ENCODE data around the gene BRINP2. TPM values are rescaled to one million over a fixed set of nuclear protein-coding genes. Genes with fewer than 3 reads are reported as not detected.

Gene BRINP2
- total and polyA plus RNA-seq, 4 donors: not detected

GRCh38 chr1:177286396-177286795 is 115.6 kb downstream of the BRINP2 start:
- no peak for ATAC-seq (ENCODE audit: low FRiP score)
- no peaks in the 10 kb centered on the region for H3K9me3 ChIP-seq (ENCODE audit: control insufficient read depth, low read length)
- no peaks in the 10 kb centered on the region for H3K4me1 ChIP-seq (ENCODE audit: control insufficient read depth in 1 of 2, insufficient read depth in 2 of 2, low read length in 2 of 2)
- no peaks in the 10 kb centered on the region for H3K27me3 ChIP-seq (ENCODE audit: control insufficient read depth in 1 of 2, insufficient read depth in 2 of 2, low read length in 1 of 2)
- H3K4me3 ChIP-seq (ENCODE audit: low read length in 2 of 2): no peak overlapping the region
- no peak overlapping the region for H3K27ac ChIP-seq (ENCODE audit: low read depth in 1 of 2, low read length in 2 of 2)
- DNase-seq: no peak
- intact Hi-C loops (cut with DNase I): no loop called here
- WGBS, 2 donors: 87 to 89% methylated on average over 3 of the region's 3 CpGs
- H3K36me3 ChIP-seq (ENCODE audit: control insufficient read depth in 1 of 2, insufficient read depth in 2 of 2, low read length in 1 of 2): no peaks in the 10 kb centered on the region

- Histone ChIP-seq H3K4me1 (ENCODE audit: control insufficient read depth in 1 of 2, insufficient read depth in 2 of 2, low read length in 2 of 2) (no peaks in the 10 kb centered on the region), H3K4me3 (ENCODE audit: low read length in 2 of 2) (no peak overlapping the region), H3K9me3 (ENCODE audit: control insufficient read depth, low read length) (no peaks in the 10 kb centered on the region), H3K27ac (ENCODE audit: low read depth in 1 of 2, low read length in 2 of 2) (no peak overlapping the region), H3K36me3 (ENCODE audit: control insufficient read depth in 1 of 2, insufficient read depth in 2 of 2, low read length in 1 of 2) (no peaks in the 10 kb centered on the region), H3K27me3 (ENCODE audit: control insufficient read depth in 1 of 2, insufficient read depth in 2 of 2, low read length in 1 of 2) (no peaks in the 10 kb centered on the region)
- ATAC-seq (ENCODE audit: low FRiP score): no peak
- intact Hi-C loops (cut with DNase I): no loop called here
- DNase-seq: no peak
Measured at GRCh38 chr1:177287270-177287669, 116.5 kb downstream of the BRINP2 start.

- no peak for ATAC-seq (ENCODE audit: low FRiP score)
- H3K27ac ChIP-seq (ENCODE audit: low read depth in 1 of 2, low read length in 2 of 2): no peak overlapping the region
- H3K4me3 ChIP-seq (ENCODE audit: low read length in 2 of 2): no peak overlapping the region
- no peak for DNase-seq
- intact Hi-C loops (cut with DNase I): no loop called here
- no peaks in the 10 kb centered on the region for H3K36me3 ChIP-seq (ENCODE audit: control insufficient read depth in 1 of 2, insufficient read depth in 2 of 2, low read length in 1 of 2)
- H3K27me3 ChIP-seq (ENCODE audit: control insufficient read depth in 1 of 2, insufficient read depth in 2 of 2, low read length in 1 of 2): no peaks in the 10 kb centered on the region
- 17 to 19% methylated on average over 2 of the region's 2 CpGs for WGBS, 2 donors
- no peaks in the 10 kb centered on the region for H3K4me1 ChIP-seq (ENCODE audit: control insufficient read depth in 1 of 2, insufficient read depth in 2 of 2, low read length in 2 of 2)
- no peaks in the 10 kb centered on the region for H3K9me3 ChIP-seq (ENCODE audit: control insufficient read depth, low read length)
Measured at GRCh38 chr1:177287994-177288393, 117.2 kb downstream of the BRINP2 start.

- no peaks in the 10 kb centered on the region for H3K9me3 ChIP-seq (ENCODE audit: control insufficient read depth, low read length)
- DNase-seq (no peak), ATAC-seq (ENCODE audit: low FRiP score) (no peak)
- H3K36me3 ChIP-seq (ENCODE audit: control insufficient read depth in 1 of 2, insufficient read depth in 2 of 2, low read length in 1 of 2): no peaks in the 10 kb centered on the region
- intact Hi-C loops (cut with DNase I): no loop called here
- no peak overlapping the region for H3K27ac ChIP-seq (ENCODE audit: low read depth in 1 of 2, low read length in 2 of 2)
- H3K4me3 ChIP-seq (ENCODE audit: low read length in 2 of 2): no peak overlapping the region
- 64 to 68% methylated on average over 2 of the region's 2 CpGs for WGBS, 2 donors
- no peaks in the 10 kb centered on the region for H3K4me1 ChIP-seq (ENCODE audit: control insufficient read depth in 1 of 2, insufficient read depth in 2 of 2, low read length in 2 of 2)
- no peaks in the 10 kb centered on the region for H3K27me3 ChIP-seq (ENCODE audit: control insufficient read depth in 1 of 2, insufficient read depth in 2 of 2, low read length in 1 of 2)
Measured at GRCh38 chr1:177289532-177289931, 118.8 kb downstream of the BRINP2 start.

- Histone ChIP-seq H3K4me3 (ENCODE audit: low read length in 2 of 2) (no peak overlapping the region), H3K27ac (ENCODE audit: low read depth in 1 of 2, low read length in 2 of 2) (no peak overlapping the region), H3K9me3 (ENCODE audit: control insufficient read depth, low read length) (no peaks in the 10 kb centered on the region), H3K27me3 (ENCODE audit: control insufficient read depth in 1 of 2, insufficient read depth in 2 of 2, low read length in 1 of 2) (no peaks in the 10 kb centered on the region), H3K36me3 (ENCODE audit: control insufficient read depth in 1 of 2, insufficient read depth in 2 of 2, low read length in 1 of 2) (no peaks in the 10 kb centered on the region), H3K4me1 (ENCODE audit: control insufficient read depth in 1 of 2, insufficient read depth in 2 of 2, low read length in 2 of 2) (no peaks in the 10 kb centered on the region)
- DNase-seq (no peak), ATAC-seq (ENCODE audit: low FRiP score) (no peak)
- 95% methylated on average over 1 of the region's 1 CpG for WGBS, 2 donors
- intact Hi-C loops (cut with DNase I): no loop called here
Measured at GRCh38 chr1:177300431-177300830, 129.7 kb downstream of the BRINP2 start.

- 3 to 4% methylated on average over 1 of the region's 1 CpG for WGBS, 2 donors
- H3K36me3 ChIP-seq (ENCODE audit: control insufficient read depth in 1 of 2, insufficient read depth in 2 of 2, low read length in 1 of 2): no peaks in the 10 kb centered on the region
- no peak overlapping the region for H3K4me3 ChIP-seq (ENCODE audit: low read length in 2 of 2)
- no peaks in the 10 kb centered on the region for H3K4me1 ChIP-seq (ENCODE audit: control insufficient read depth in 1 of 2, insufficient read depth in 2 of 2, low read length in 2 of 2)
- no peaks in the 10 kb centered on the region for H3K27me3 ChIP-seq (ENCODE audit: control insufficient read depth in 1 of 2, insufficient read depth in 2 of 2, low read length in 1 of 2)
- intact Hi-C loops (cut with DNase I): no loop called here
- DNase-seq: no peak
- no peak for ATAC-seq (ENCODE audit: low FRiP score)
- no peak overlapping the region for H3K27ac ChIP-seq (ENCODE audit: low read depth in 1 of 2, low read length in 2 of 2)
- no peaks in the 10 kb centered on the region for H3K9me3 ChIP-seq (ENCODE audit: control insufficient read depth, low read length)
Measured at GRCh38 chr1:177301425-177302124, 130.8 kb downstream of the BRINP2 start.

GRCh38 chr1:177302357-177303044 is 131.7 kb downstream of the BRINP2 start:
- 59 to 61% methylated on average over 7 of the region's 7 CpGs for WGBS, 2 donors
- H3K27me3 ChIP-seq (ENCODE audit: control insufficient read depth in 1 of 2, insufficient read depth in 2 of 2, low read length in 1 of 2): no peaks in the 10 kb centered on the region
- H3K27ac ChIP-seq (ENCODE audit: low read depth in 1 of 2, low read length in 2 of 2): no peak overlapping the region

GRCh38 chr1:177305040-177306018 is 134.6 kb downstream of the BRINP2 start:
- no peak for ATAC-seq (ENCODE audit: low FRiP score)
- Histone ChIP-seq H3K4me3 (ENCODE audit: low read length in 2 of 2) (no peak overlapping the region), H3K36me3 (ENCODE audit: control insufficient read depth in 1 of 2, insufficient read depth in 2 of 2, low read length in 1 of 2) (no peaks in the 10 kb centered on the region), H3K4me1 (ENCODE audit: control insufficient read depth in 1 of 2, insufficient read depth in 2 of 2, low read length in 2 of 2) (no peaks in the 10 kb centered on the region), H3K27me3 (ENCODE audit: control insufficient read depth in 1 of 2, insufficient read depth in 2 of 2, low read length in 1 of 2) (no peaks in the 10 kb centered on the region), H3K27ac (ENCODE audit: low read depth in 1 of 2, low read length in 2 of 2) (no peak overlapping the region), H3K9me3 (ENCODE audit: control insufficient read depth, low read length) (no peaks in the 10 kb centered on the region)
- DNase-seq: no peak
- intact Hi-C loops (cut with DNase I): no loop called here
- WGBS, 2 donors: 62 to 79% methylated on average over 11 of the region's 11 CpGs

More at GRCh38 chr1:177302357-177303044, 131.7 kb downstream of the BRINP2 start:
- Histone ChIP-seq H3K36me3 (ENCODE audit: control insufficient read depth in 1 of 2, insufficient read depth in 2 of 2, low read length in 1 of 2) (no peaks in the 10 kb centered on the region), H3K4me3 (ENCODE audit: low read length in 2 of 2) (no peak overlapping the region), H3K9me3 (ENCODE audit: control insufficient read depth, low read length) (no peaks in the 10 kb centered on the region), H3K4me1 (ENCODE audit: control insufficient read depth in 1 of 2, insufficient read depth in 2 of 2, low read length in 2 of 2) (no peaks in the 10 kb centered on the region)
- intact Hi-C loops (cut with DNase I): no loop called here
- ATAC-seq (ENCODE audit: low FRiP score) (no peak), DNase-seq (no peak)

Measured in aorta (tissue), 5 donors.